GM12891 (cell line): ENCODE measurements around the gene OR3A3.

Source experiments
- PAX5 ChIP-seq: IDR thresholded peaks from 2 replicates; pipeline ENCODE4 v1.6.1; 2011; ENCODE audit warnings: low read length, moderate library complexity, mild to moderate bottlenecking; ENCODE audit not compliant: insufficient read depth, severe bottlenecking
- POLR2A ChIP-seq: IDR thresholded peaks from 2 replicates; pipeline ENCODE4 v1.6.1; 2011; ENCODE audit warnings: low read depth, low read length, control low read depth
- POLR2AphosphoS5 ChIP-seq: IDR thresholded peaks from 2 replicates; pipeline ENCODE4 v1.6.1; 2011; ENCODE audit warnings: low read depth, low read length, control low read depth
- SPI1 ChIP-seq: IDR thresholded peaks from 2 replicates; pipeline ENCODE4 v1.6.1; 2011; ENCODE audit warnings: low read depth, low read length, control low read depth
- TAF1 ChIP-seq: IDR thresholded peaks from 2 replicates; pipeline ENCODE4 v1.6.1; 2011; ENCODE audit warnings: low read depth, low read length, control low read depth

DNA sequence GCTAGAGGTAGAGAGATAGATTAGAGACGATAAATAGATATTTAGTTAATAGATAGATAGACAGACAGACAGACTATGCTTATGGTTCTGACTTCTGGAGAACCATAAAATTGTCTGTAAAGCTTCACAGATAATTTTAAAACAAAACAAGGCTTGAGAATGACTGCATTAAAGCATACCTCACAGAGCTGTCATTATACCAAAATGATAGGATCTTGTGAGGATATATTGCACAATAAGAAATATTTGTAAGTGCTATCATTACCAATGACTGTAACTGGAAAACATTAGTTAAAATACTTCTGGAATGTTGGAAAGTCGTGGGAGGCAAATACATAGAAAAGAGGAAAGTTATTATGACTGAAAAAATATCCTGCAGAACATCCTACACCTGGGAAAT, 9.4 kb upstream of the OR3A3 start:
- TF ChIP-seq TAF1, result no peak
- no peak for TF ChIP-seq POLR2A
- no peak for TF ChIP-seq POLR2AphosphoS5
- no peak for TF ChIP-seq SPI1
- no peak for TF ChIP-seq PAX5
